WTC11 (cell line): ENCODE data around the gene KRT23.

Experiments used
- CTCF ChIP-seq: fragments of 200-600 bp; IDR thresholded peaks from 2 replicates; pipeline ENCODE4 v1.8.0; 2022; ENCODE audit warnings: antibody characterized with exemption
- E2F1 ChIP-seq: sonication (generic); formaldehyde crosslinking; IDR thresholded peaks from 2 replicates; pipeline ENCODE4 v1.8.0; 2022; ENCODE audit warnings: mild to moderate bottlenecking, missing genetic modification reagents
- E2F4 ChIP-seq: sonication (generic); formaldehyde crosslinking; IDR thresholded peaks from 2 replicates; pipeline ENCODE4 v1.8.1; 2022; ENCODE audit warnings: low read depth, mild to moderate bottlenecking, moderate library complexity, missing genetic modification reagents, borderline replicate concordance
- ESRRA ChIP-seq: sonication (generic); formaldehyde crosslinking; IDR thresholded peaks from 2 replicates; pipeline ENCODE4 v1.8.1; 2022; ENCODE audit warnings: mild to moderate bottlenecking, missing genetic modification reagents, borderline replicate concordance
- NR1H2 ChIP-seq: sonication (generic); formaldehyde crosslinking; IDR thresholded peaks from 2 replicates; pipeline ENCODE4 v1.9.0; 2021; ENCODE audit warnings: mild to moderate bottlenecking, moderate library complexity, missing genetic modification reagents
- RELA ChIP-seq: sonication (generic); formaldehyde crosslinking; IDR thresholded peaks from 2 replicates; pipeline ENCODE4 v1.8.1; 2022; ENCODE audit warnings: missing genetic modification reagents, mild to moderate bottlenecking, borderline replicate concordance
- RORB ChIP-seq: fragments of 250-450 bp; sonication (Bioruptor Pico); IDR thresholded peaks from 2 replicates; pipeline ENCODE4 v1.9.0; 2021; ENCODE audit warnings: mild to moderate bottlenecking

GRCh38 chr17:40912486-40913210 is 24.8 kb downstream of the KRT23 start:
- TF ChIP-seq ESRRA (CRISPR knock-in tag) (no peak), NR1H2 (CRISPR knock-in tag) (no peak), E2F1 (CRISPR knock-in tag) (no peak), RORB (CRISPR knock-in tag) (no peak), CTCF (no peak), RELA (CRISPR knock-in tag) (no peak), E2F4 (CRISPR knock-in tag) (no peak)
